GM19240 (cell line): ENCODE data around the gene RBM22.

Experiments used
- DNase-seq: peaks from one replicate; pipeline ENCODE4 v3.0.0; 2011; ENCODE audit warnings: low spot score; ENCODE audit not compliant: insufficient read length

Gene RBM22

DNA sequence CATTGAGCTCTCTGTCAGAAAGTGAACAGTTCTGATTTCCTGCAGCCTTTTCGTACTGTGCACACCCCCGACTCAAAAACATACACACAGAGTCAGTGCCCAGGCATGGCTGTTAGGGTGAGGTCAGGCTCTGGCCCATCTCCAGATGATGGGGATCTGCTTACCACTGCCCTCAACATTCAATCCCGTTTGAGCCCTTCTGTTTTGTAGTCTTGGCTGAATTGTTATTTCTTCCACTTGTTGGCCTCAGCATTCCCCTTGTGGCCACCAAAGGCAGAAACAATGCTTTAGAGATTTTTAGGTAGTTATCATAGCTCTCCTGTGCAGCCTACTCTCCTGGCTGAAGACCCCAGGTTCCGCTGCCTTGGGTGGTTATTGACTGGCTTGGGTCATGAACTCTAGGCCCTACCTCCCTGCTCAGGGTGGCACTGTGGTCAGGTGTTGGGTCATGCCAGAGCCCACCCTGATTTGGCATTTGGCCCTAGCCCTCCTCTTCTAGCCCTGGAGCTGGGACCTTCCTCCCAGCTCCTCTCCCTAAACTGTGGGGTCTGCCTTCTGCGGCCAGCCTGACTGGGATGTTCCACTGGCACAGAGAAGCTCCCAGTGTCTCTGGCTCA, 47.6 kb downstream of the RBM22 start:
- no peak for DNase-seq

DNA sequence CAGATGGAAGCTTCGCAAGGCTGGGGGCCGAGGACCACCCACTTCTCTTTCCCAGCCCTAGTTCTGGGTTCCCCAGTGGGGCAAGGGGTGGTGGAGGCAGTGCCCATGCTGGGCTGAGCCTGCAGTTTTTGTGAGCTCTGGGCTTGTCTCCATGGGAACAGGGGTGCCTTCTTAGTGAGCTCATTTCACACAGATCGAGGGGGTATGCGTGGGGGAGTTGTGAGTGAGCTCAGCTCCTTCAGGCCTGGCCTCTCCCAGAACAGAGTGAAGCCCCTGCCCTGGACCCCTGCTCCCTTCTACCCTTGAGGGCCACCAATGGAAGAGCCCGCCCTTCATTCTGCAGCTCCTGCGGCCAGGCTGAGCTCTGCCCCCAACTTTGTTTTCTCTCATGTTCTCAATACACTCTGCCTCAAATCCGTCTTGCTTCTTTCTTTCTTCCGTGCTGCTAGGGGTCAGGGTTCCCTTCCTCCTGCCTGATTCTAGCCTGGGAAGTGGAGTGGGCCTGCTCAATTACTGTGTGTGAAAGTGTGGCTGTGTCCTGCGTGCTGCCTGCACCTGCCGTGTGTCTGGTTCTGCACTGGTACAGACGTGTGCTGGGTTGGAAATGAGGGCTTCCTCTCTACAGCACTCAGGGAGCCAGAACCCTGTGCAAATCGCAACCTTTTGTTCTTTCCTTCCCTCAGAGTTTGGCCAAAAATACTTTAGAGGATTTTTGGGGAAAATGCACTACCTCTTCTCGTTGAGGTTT, 48.8 kb downstream of the RBM22 start:
- no peak for DNase-seq

DNA sequence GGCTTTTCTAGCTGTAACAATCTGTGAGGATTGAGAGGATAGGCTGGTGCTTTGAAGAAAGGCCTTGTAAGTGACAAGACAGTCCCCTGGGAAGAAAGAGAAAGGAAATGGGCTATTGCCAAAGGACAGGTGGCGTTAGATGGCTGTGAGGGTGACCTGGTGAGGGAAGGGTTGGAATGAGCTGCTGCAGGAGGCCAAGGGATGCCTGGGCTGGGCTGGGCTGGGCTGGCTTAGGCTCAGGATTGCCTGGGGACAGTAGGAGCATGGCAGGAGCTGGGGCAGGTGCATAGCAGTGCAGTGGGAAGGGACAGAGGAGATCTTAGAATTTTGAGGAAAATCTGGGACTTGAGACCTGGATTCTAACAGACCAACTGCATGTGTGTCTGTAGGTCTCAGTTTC, 49.5 kb downstream of the RBM22 start:
- no peak for DNase-seq

DNA sequence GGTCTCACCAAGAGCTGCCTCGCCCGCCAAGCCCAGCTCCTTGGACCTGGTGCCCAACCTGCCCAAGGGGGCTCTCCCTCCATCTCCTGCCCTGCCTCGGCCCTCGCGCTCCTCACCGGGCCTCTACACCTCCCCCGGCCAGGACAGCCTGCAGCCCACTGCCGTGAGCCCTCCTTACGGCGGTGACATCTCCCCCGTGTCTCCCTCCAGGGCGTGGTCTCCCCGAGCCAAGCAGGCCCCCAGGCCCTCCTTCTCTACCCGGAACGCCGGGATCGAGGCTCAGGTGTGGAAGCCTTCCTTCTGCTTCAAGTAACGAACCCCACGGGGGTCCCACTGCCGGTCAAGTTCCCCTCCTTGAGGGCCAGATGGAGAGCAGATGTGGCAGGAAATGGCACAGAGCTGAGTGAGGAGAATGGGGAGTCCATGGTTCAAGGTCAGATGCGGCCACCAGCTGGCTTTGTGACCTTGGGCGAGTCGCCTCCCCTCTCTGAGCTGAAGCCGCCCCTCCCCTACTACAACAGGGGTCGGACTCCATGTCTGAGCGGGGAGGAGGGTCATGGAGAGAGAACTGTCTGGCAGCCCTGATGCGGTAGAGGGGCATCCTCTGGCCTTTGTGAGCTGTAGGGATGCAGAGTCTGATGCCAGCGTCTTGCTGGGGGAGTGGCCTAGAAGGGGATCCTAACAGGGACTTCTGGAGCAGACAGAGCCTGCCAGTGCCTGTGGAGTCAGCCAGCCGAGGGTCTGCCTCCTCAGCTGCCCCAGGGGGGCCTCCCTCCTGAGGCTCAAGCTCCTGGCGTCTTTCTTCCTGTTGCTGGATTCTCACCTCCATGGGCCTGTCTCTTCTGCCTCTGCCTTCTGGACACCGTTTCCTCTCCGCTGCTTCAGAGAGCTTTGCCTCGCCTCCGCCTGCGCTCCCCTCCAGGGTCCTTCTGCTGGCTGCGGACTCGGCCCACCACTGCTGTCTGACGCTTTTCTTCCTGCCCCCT, 50.5 kb downstream of the RBM22 start:
- DNase-seq, result no peak

DNA sequence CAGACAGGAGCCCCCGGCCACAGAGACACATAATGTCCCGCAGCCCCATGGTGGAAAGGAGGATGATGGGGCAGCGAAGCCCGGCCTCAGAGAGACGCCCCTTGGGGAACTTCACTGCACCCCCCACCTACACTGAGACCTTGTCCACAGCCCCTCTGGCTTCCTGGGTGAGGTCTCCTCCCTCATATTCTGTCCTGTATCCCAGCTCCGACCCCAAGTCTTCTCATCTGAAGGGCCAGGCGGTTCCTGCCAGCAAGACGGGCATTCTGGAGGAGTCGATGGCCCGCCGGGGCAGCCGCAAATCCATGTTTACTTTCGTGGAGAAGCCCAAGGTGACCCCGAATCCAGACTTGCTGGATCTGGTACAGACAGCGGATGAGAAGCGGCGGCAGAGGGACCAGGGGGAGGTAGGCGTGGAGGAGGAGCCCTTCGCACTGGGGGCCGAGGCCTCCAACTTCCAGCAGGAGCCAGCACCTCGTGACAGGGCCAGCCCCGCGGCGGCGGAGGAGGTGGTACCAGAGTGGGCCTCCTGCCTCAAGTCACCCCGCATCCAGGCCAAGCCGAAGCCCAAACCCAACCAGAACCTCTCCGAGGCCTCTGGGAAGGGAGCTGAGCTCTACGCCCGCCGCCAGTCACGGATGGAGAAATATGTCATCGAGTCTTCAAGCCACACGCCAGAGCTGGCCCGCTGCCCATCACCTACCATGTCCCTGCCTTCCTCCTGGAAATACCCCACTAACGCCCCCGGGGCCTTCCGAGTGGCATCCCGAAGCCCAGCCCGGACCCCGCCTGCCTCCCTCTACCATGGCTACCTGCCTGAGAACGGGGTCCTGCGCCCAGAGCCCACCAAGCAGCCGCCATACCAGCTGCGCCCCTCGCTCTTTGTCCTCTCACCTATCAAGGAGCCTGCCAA, 51.5 kb downstream of the RBM22 start:
- DNase-seq, result no peak

DNA sequence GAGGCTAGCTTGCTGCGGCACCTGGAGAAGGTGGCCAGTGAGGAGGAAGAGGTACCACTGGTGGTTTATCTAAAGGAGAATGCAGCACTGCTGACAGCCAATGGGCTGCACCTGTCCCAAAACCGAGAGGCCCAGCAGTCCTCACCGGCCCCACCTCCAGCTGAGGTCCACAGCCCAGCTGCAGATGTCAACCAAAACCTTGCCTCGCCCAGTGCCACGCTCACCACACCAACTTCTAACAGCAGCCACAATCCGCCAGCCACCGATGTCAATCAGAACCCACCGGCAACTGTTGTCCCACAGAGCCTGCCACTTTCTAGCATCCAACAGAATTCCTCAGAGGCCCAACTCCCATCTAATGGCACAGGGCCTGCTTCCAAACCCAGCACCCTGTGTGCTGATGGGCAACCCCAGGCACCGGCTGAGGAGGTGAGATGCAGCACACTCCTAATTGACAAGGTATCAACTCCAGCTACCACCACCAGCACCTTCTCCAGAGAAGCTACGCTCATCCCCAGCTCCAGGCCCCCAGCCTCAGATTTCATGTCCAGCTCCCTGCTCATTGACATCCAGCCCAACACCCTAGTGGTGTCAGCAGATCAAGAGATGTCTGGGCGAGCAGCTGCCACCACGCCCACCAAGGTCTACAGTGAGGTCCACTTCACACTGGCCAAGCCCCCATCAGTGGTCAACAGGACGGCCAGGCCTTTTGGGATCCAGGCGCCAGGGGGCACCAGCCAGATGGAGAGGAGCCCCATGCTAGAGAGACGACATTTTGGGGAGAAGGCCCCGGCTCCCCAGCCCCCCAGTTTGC, 52.4 kb downstream of the RBM22 start:
- no peak for DNase-seq

DNA sequence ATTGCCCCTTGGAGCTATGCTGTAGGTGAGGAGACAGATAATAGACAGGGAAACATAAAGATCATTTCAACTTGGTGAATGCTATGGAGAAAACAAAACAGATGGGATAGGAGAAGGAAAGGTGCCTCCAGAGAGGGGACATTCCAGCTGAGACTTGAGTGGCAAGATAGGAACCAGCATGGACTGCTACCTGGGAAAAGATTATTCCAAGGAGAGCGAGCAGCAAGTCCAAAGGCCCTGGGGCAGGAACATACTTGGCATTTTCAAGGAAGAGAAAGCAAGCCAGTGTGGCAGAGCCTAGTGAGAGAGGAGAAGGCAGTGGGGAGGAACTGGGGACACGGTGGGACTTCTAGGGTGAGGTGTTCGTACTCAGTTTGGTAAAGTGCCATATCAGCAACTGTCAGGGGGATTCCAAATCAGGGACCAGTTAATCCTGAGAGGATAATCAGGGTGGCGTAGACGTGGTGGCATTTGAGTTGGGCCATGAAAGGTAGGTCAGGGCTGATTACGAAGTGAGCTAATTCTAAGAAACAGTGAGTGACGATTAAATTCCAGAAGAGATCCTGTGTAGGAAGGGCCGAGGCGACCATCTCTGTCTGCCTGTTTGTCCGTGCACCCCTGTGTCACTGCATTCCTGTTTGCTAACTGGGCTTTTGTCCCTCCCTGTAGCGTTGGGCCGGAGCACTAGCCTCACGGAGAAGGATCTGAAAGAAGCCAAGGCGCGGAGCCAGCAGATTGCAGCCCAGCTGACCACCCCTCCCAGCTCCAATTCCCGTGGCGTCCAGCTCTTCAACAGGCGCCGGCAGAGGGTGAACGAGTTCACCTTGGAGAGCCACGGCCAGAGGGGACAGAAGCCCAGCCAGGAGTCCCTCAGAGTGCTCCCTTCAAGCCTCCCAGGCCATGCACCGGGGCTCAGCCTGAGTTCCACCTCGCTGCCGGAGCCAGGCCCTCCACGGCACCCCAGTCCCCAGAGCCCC, 53.3 kb downstream of the RBM22 start:
- DNase-seq, result no peak

DNA sequence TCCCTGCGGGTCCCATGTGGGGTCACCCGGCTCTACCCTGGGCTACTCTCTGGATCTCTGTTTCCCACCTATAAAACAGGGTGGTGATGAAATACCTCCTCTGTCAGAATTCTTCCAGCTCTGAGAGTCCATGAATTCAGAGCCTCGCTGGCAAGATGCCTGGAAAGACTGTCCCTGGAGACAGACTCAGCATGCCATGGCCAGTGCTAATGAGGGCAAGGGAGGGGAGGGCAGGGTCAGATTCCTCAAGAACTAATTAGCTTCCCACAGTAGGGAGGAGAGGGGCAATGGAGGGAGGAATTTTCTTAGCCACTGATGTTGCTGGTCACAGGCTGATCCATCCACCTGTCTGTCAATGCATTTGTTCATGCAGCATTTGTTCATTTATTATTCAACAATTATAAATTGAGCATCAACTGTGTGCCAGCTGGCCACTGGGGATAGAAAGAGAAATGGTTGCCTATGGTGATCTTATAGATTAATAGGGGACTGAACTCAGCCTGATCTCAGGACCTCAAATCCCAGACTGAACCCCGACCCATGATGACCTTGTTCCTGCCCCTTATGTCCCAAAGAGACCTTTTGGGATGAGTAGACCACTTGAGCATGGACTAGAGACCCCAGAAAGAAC, 55.7 kb downstream of the RBM22 start:
- DNase-seq, result no peak

DNA sequence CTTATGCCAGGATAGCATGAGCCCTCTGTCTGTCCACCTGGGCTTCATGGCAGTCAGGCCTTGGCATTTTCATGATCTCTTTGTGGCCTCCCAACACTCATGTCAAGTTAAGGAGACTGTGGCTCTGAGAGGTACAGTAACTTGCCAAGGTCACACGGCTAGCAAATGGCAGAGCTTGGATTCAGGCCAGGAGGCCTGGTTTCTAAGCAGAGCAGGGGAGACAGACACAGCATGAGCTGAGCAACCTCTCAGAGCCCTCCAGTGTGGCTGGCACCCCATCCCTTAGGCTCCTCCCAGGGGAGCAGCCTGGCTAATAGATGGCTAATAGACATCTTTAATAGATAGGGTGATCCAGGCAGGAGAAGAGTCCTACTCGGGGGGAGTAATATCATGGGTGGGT, 56.3 kb downstream of the RBM22 start:
- no peak for DNase-seq

DNA sequence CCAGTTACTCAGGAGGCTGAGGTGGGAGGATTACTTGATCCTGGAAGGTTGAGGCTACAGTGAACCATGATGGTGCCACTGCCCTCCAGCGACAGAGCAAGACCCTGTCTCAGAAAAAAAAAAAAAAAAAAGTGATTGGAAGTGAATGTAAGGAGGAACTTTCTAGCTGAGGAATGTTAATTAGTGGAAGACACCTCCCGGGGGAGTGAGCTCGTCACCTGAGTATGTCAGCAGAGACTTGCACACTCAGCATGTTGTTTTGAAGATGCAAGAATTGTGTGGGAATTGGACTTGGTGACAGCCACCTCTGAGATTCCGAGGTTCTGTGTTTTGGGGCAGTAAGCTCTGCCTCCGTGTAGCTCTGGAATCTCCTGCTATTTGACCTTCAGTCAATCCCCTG, 56.8 kb downstream of the RBM22 start:
- no peak for DNase-seq

DNA sequence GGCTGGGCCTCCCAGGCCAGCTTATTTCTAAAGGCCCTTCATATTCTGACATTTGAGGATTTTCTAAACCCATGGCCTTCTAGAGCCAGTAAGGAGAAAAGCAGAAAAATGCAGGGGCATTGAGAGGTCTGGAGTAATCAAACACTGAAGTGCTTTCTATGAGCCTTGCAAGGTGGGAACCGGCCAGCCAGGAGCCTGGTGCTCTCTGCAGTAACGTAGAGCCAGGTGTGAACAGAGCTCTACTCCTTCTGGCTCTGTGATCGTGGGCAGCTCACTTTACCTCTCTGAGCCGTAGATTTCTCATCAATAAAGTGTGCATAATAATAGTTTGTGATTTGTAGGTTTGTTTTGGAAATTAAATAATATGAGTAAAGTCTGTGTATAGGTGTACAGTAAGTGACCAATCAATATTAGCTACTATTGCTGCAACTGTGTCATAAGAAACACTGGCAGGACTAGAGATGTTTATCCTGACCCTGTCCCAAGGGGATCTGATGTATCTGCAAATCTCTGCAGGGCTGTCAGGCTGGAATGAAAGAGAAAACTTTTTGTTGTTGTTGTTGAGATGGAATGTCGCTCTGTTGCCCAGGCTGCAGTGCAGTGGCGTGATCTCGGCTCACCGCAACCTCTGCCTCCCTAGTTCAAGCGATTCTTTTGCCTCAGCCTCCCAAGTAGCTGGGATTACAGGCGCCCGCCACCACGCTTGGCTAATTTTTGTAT, 57.7 kb downstream of the RBM22 start:
- DNase-seq, result no peak

DNA sequence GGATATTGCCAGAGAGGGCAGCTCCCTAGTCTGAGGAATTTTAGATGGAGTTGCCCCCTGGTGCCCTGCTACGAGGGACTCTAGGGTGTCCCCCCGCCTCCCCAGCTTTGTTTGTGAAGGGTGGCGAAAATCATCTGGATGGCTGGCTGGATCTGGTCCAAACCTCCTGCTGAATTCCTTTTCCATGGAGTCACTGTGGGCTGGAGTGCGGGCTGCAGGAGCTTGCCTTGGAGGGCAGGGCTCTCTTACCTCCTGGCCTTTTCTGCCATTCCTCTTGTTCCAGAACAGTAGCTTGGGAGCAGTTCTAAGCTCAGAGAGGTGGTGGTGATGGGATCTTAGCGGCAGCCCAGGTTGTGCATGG, 58.3 kb downstream of the RBM22 start:
- DNase-seq, result no peak

DNA sequence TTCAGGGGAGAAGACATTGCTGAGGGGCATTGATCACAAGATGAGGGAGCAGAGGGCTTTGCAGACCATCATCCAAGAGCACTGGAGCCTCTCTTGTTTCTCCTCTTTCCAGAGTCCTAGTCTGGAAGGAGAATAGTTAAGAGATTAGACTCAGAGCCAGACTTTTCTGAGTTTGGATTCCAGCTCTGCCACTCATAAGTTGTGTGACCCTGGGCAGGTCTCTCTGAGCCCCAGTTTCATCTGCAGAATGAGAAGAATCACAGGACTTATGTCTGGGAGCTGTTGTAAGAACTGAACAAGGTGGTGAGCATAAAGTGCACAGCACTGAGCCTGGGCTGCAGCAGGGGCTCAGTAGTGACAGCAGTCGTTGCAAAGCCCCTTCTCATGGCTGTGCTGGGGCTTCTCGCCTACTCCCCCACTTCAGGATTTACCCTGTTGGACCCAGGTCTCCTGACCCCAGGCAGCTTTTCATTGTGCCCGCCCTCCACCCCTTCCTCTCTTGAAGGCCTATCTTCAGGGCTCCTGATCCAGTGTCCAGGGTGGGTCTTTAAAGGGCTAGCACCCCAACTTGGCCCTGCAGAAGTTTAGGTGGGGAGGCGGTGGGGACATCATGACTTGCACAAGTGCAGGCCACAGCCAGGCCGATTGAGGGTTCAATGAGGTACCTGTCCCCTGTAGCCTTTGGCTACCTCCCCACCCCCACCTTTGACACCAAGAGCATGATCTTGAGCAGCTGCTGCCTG, 58.9 kb downstream of the RBM22 start:
- no peak for DNase-seq

DNA sequence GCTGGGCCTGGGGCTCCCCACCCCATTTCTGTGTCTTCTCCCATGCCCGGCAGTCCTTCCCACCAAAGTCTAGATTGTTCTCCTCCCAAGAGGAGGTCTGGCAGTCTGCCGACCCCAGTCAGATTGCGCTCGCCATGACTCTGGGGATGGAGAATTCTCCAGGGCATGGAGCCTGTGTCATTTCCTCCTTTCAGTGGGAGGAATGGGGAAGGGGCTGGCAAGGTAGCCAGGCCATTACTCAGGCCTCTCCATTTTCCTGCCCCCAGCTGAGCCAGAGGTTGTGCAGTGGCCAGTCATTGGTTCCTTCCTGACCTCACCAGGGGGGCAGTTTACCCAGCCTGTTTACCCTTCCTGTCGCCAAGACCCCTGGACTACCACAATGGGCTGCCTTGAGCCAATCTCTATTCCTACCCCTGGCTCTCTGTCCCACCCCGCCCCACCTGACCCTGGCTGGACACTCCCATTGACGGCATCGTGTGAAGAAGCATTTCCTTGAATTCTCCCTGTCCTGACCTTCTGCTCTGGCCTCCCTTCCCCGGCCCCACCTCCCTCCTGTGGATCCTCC, 59.8 kb downstream of the RBM22 start:
- no peak for DNase-seq
